Tibial artery (tissue), 4 donors: ENCODE measurements around the gene SUMO3.

ENCODE experiments used
- DNase-seq, 2 donors: peaks; one replicate each; pipeline ENCODE4 v3.0.0-alpha.2; 2019
- H3K27ac ChIP-seq, 2 donors: fragments of 200-600 bp; sonication (generic) in 1 of 2; 1 replicate in 1 of 2; 2 replicates in 1 of 2; pipeline ENCODE4 v1.5.1; 2018 to 2019; ENCODE audit warnings: mild to moderate bottlenecking in 1 of 2
- H3K27me3 ChIP-seq, 2 donors: fragments of 200-600 bp; sonication (generic) in 1 of 2; one replicate each; pipeline versions ENCODE4 v1.5.1 to v1.6.0; 2016 to 2019
- H3K36me3 ChIP-seq, 3 donors: fragments of 200-600 bp; sonication (generic) in 2 of 3; one replicate each; pipeline ENCODE4 v1.5.1; 2016 to 2019; ENCODE audit warnings: mild to moderate bottlenecking in 2 of 3
- H3K4me1 ChIP-seq, 4 donors: fragments of 200-600 bp; sonication (generic) in 2 of 4; 1 replicate in 3 of 4; 2 replicates in 1 of 4; pipeline ENCODE4 v1.5.1; 2016 to 2019
- H3K4me3 ChIP-seq, 2 donors: fragments of 200-600 bp; sonication (generic) in 1 of 2; 1 replicate in 1 of 2; 2 replicates in 1 of 2; pipeline ENCODE4 v1.5.1; 2018 to 2019; ENCODE audit warnings: mild to moderate bottlenecking in 2 of 2
- H3K9me3 ChIP-seq, 3 donors: fragments of 200-600 bp; sonication (generic) in 1 of 3; one replicate each; pipeline ENCODE4 v1.5.1; 2016 to 2019
- CTCF ChIP-seq, 2 experiments: fragments of 200-600 bp in 1 of 2; fragments of 450-650 bp in 1 of 2; IDR thresholded peaks; one replicate each; pipeline ENCODE4 v1.5.1; 2017 to 2019; ENCODE audit warnings: antibody characterized with exemption in 2 of 2, mild to moderate bottlenecking in 1 of 2, moderate library complexity in 1 of 2
- intact Hi-C: fragments of 100-400 bp; cut with DNase I; formaldehyde crosslinking; loops from one replicate; pipeline ENCODE4 v1.15.0; 2023; ENCODE audit warnings: low total_unique reads

The SUMO3 gene

GRCh38 chr21:44803651-44804050, 14.2 kb downstream of the SUMO3 start:
- no peaks in the 10 kb centered on the region for H3K27me3 ChIP-seq
- H3K27ac ChIP-seq, result no peak overlapping the region
- H3K4me3 ChIP-seq, result no peak overlapping the region
- TF ChIP-seq CTCF (IDR thresholded peaks at IDR 0.05), result no peak
- H3K9me3 ChIP-seq, result no peaks in the 10 kb centered on the region
- peaks cover 33 to 50% (median 34%) of the 10 kb centered on the region in 3 donors for H3K36me3 ChIP-seq
- peaks cover 0 to 30% (median 24%) of the 10 kb centered on the region in 4 donors for H3K4me1 ChIP-seq
- DNase-seq, result no peak
- intact Hi-C loops, result loop anchor here (5.0 kb wide), 1 partner anchor 74 kb away; no protein-coding TSS in a partner anchor

- peak overlapping the region; percentile 81 to 86 for H3K4me3 ChIP-seq
- H3K9me3 ChIP-seq, result no peaks in the 10 kb centered on the region
- peaks cover 0 to 30% (median 24%) of the 10 kb centered on the region in 4 donors for H3K4me1 ChIP-seq
- H3K36me3 ChIP-seq, result peaks cover 23 to 48% (median 25%) of the 10 kb centered on the region in 3 donors
- DNase-seq, result no peak
- intact Hi-C loops, result loop anchor here (5.0 kb wide), 1 partner anchor 75 kb away; no protein-coding TSS in a partner anchor
- no peaks in the 10 kb centered on the region for H3K27me3 ChIP-seq
- TF ChIP-seq CTCF (IDR thresholded peaks at IDR 0.05), result no peak
- H3K27ac ChIP-seq, result peak overlapping the region; percentile 62 to 77
These were observed 15.3 kb downstream of the SUMO3 start for GRCh38 chr21:44802396-44803153.

- Histone ChIP-seq H3K4me3 (peak within 1 kb of the TSS; percentile 81 to 86), H3K9me3 (no peaks in the 10 kb centered on the region), H3K4me1 (peaks cover 0 to 30% (median 24%) of the 10 kb centered on the region in 4 donors), H3K27ac (peak within 1 kb of the TSS; percentile 62 to 77), H3K36me3 (peaks cover 18 to 40% (median 18%) of the 10 kb centered on the region in 3 donors), H3K27me3 (no peaks in the 10 kb centered on the region)
- no peak for TF ChIP-seq CTCF (IDR thresholded peaks at IDR 0.05)
- peak; percentile 70 to 87 for DNase-seq
- intact Hi-C loops, result loop anchor here (5.0 kb wide), 1 partner anchor 76 kb away; no protein-coding TSS in a partner anchor
These were observed 16.1 kb downstream of the SUMO3 start, which contains the start of gene UBE2G2 for GRCh38 chr21:44801468-44802395. TSS of gene UBE2G2 (minus strand) at chr21:44801820. CDS start at chr21:44801748, 72 bp downstream.

- no peak for DNase-seq
- Histone ChIP-seq H3K4me1 (peaks cover 0 to 30% (median 24%) of the 10 kb centered on the region in 4 donors), H3K27me3 (no peaks in the 10 kb centered on the region), H3K9me3 (no peaks in the 10 kb centered on the region), H3K4me3 (peak overlapping the region; percentile 81 to 86), H3K36me3 (peaks cover 10 to 33% (median 11%) of the 10 kb centered on the region in 3 donors), H3K27ac (peak overlapping the region; percentile 62 to 77)
- peak; percentile 33 to 39 for TF ChIP-seq CTCF (IDR thresholded peaks at IDR 0.05)
- intact Hi-C loops, result loop anchor here (5.0 kb wide), 1 partner anchor 76 kb away; no protein-coding TSS in a partner anchor
These were observed 16.8 kb downstream of the SUMO3 start for GRCh38 chr21:44800971-44801467.

GRCh38 chr21:44800103-44800502, 17.8 kb downstream of the SUMO3 start:
- Histone ChIP-seq H3K4me3 (no peak overlapping the region), H3K36me3 (peaks cover 1 to 24% (median 2%) of the 10 kb centered on the region in 3 donors), H3K9me3 (no peaks in the 10 kb centered on the region), H3K27ac (no peak overlapping the region), H3K27me3 (no peaks in the 10 kb centered on the region), H3K4me1 (peaks cover 0 to 30% (median 24%) of the 10 kb centered on the region in 4 donors)
- peak in 1 of 2 experiments; percentile 19 for TF ChIP-seq CTCF (IDR thresholded peaks at IDR 0.05)
- intact Hi-C loops, result loop anchor here (5.0 kb wide), 1 partner anchor 77 kb away; no protein-coding TSS in a partner anchor
- no peak for DNase-seq
